Activated T-cell treated with anti-CD3 and anti-CD28 coated beads for 48 hours (primary cell): ENCODE results near the gene SLC9A6.

Experiments
- DNase-seq: peaks from one replicate; pipeline ENCODE4 v3.0.0-alpha.2; 2020; ENCODE audit warnings: low read depth

The SLC9A6 gene

GRCh38 chrX:135985157-135985972, at the start of gene SLC9A6:
TSS of gene SLC9A6 (plus strand) at chrX:135985435. CDS start at chrX:135985659, 224 bp downstream.
- DNase-seq, result peak; percentile 63

DNA sequence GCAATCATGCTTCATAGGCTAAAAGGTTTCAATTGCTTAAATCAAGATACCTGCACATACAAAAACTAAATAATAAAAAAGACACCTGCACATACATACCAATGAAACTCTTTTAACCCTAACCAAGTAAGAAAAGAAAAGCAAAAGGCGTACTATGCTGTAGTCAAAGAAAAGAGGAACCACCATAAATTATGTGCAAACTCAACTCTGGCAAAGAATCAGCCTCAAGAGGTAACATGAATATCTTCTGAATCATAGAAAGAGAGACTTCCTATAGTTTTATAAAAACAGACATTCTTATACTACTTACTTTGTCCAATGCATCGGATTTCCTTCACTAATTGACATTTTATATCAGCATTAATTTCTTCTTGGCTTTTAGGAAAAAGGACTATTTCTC, 40.7 kb upstream of the SLC9A6 start:
- no peak for DNase-seq

GRCh38 chrX:135951291-135951690, 33.9 kb upstream of the SLC9A6 start:
- no peak for DNase-seq

GRCh38 chrX:135973025-135973547, 12.1 kb upstream of the SLC9A6 start:
- no peak for DNase-seq

DNA sequence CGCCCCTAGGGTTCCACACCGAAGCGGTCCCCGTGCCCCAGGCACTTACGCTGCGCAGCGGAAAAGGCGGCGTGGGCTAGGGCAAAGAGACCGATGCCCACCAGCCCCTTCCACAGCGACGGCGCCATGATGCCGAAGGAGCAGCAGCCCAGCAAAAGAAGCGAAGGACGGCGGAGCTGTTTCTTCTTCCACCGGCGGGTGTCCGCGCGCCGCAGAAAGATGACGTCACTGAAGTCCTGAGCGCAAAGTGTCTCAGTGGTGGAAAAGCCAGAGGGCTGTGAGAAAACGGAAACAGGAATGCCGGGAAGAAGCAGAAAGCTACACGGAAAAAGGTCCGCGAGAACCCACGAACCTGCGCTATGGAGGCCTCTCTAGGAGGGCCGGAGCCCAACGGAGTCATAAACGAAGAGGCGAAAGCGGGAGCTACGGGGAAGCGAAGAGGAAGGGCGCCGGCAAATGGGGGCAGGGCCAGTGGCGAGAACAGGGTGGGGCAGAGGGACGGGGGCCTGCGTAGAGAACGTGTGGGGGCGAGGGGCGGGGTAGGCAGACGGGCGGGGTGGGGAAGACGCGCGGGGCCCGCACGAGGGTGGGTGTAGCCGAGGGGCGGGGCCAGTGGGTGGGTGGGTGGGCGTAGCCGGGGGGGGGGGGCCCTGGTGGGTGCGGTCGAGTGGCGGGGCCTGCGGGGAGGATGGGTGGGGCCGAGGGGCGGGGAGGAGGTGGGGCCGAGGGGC, 11.5 kb upstream of the SLC9A6 start, which contains the start of gene MMGT1:
Gene MMGT1, minus strand, starts transcription at position 441 of the 731 bp plus-strand sequence. Its CDS starts 313 bp downstream, at position 128.
- peak; percentile 73 for DNase-seq

DNA sequence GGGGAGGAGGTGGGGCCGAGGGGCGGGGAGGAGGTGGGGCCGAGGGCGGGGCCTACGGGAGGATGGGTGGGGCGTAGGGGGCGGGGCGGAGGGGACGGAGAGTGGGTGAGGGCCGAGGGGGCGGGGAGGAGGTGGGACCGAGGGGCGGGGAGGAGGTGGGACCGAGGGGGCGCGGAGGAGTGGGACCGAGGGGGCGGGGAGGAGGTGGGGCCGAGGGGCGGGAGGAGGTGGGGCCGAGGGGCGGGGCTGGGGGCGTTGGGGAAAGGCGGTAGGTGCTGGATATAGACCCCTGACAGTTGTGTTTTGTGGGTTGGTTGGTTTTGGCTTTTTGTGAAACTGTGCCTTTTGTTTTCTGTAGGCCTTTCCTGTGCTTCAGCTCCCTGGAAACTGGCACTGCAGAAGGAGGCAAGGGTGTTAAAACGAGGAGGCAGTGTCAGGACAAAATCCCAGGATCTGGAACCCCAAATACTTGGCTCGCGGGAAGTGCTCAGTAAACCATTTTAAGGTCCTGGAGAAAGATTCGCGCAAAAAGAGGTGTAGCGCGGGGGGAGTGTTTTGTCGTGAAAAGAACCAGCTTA, 10.9 kb upstream of the SLC9A6 start:
- peak; percentile 33 for DNase-seq

- DNase-seq, result no peak
Observed at GRCh38 chrX:135975421-135975820, 9.8 kb upstream of the SLC9A6 start.

DNA sequence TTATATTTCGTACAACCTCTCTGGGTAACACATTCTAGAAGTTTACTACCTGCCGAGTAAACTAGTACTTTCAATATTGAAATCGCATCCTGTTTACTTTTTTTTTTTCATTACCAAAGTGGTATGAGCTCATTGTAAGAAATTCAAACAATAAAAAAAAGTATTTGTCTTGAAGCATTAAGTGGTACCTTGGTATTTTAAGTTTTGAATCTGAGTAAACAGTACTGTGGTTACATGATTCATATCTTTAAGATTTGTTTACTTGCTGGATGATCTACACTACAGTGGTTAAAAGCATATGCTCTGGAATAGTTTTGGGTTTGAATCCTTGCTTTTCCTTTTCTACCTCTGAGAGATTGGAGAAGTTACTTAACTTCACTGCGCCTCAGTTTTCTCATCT, 7.6 kb upstream of the SLC9A6 start:
- DNase-seq, result no peak

GRCh38 chrX:135981010-135981409, 4.2 kb upstream of the SLC9A6 start:
- DNase-seq, result no peak

DNA sequence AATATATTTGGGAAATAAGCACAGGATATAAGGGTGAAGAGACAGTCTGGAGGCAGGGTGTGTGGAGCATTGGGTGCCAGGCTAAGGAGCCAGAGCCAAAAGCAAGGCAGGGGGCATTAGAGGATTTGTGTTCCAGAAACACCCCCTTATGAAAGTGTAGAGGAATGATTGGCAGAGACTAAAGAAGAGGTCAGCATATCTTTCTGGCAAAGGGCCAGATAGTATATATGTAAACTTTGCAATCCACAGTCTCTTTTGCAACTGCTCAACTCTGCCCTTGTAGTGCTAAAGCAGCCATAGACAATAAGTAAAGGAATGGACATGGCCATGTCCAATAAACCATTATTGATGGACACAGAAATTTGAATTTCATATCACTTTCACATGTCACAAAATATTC, 3.6 kb upstream of the SLC9A6 start:
- no peak for DNase-seq

DNA sequence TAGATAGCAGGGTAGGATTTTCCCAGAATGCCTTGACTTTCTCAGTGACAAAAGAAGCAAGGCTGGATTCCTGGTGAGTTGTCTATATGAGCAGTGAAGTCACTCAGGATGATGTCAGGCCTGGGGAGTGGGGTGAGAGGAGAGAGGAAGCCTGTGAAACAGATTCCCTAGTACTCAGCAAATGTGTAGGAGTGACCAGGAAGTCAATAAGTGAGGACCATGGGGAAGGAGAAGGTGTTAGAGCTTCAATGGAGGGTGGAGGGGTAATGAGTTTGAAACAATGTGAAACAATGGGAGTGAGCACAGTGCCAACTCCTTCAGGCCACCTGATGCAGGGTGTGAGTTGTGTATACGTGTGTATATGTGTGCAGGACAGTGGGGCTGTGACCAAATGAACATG, 2.4 kb upstream of the SLC9A6 start:
- DNase-seq, result no peak

DNA sequence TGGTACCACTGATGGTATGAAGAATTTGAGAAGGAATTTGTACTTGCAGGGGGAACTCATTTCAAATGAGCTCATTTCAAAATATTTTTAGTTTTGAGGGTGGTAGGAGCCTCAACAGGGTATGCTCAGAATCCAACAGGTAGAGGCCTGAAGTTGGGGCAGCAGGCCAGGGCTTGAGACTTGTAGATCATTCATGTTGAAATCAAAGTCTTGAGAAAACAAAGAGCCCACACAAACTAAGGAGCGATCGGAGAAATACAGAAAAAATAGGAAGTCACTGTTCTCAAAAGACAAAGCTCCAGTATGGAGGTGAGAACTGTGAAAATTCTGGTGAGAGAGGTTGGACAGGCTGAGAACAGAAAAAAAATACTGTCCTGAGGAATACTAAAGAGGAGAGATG, 979 bp upstream of the SLC9A6 start:
- DNase-seq, result no peak

- DNase-seq, result no peak
Observed at GRCh38 chrX:135984791-135985156, 461 bp upstream of the SLC9A6 start.

DNA sequence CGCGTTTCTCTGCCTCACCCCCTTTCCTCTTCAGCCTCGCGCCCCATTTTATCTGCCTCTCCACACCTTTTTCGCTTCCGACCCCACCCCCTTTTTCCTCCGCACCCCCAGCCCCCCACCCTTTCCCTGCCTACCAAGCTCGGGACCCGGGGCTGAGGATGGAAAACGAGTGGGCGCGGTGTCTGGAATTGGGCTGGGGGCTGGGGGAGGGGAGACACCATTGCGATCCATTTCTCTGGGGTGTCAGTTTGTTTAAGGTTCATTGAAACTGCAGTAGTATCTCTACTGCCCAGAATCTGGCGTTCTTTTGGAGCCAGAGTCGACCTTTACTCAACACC, 707 bp downstream of the SLC9A6 start:
- no peak for DNase-seq

DNA sequence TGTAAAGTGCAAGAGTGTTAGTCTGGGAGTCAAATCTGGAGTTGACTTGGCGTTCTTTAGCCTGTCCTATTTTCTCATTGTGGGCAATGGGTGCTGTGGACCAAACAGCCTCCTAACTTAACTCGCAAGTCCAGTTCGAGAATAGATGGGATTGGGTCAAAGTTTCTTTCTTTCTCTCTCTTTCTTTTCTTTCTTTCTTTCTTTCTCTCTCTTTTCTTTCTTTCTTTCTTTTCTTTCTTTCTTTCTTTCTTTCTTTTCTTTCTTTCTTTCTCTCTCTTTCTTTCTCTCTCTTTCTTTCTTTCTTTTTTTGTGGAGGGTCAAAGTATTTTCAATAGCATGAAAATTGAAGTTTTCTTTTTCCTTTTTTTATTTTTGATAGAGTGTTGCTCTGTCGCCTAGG, 3.0 kb downstream of the SLC9A6 start:
- no peak for DNase-seq

- DNase-seq, result no peak
Observed at GRCh38 chrX:136015016-136015415, 29.8 kb downstream of the SLC9A6 start.

- no peak for DNase-seq
Observed at GRCh38 chrX:136016881-136017280, 31.6 kb downstream of the SLC9A6 start.

- DNase-seq, result no peak
Observed at GRCh38 chrX:136019226-136019625, 34.0 kb downstream of the SLC9A6 start.

GRCh38 chrX:136021160-136021559, 35.9 kb downstream of the SLC9A6 start:
- DNase-seq, result no peak

DNA sequence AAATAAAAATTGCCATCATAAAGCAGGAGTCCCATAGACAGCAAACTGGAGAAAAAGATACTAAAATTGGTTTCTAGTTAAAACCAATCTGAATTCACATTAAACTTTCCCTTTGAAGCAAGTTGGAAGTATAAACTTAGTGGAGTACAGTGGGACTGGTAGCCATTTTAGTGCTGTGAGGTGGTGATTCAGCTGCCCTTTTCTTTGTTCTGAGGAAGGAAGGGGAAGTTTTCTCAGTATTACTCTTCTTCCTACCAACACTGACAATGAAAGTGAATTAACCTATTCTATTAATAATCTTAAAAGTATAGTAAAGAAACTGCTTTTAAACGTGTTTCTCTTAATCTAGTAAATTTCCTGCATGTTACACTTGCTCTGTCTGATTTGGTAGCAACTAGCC, 36.7 kb downstream of the SLC9A6 start:
- no peak for DNase-seq

DNA sequence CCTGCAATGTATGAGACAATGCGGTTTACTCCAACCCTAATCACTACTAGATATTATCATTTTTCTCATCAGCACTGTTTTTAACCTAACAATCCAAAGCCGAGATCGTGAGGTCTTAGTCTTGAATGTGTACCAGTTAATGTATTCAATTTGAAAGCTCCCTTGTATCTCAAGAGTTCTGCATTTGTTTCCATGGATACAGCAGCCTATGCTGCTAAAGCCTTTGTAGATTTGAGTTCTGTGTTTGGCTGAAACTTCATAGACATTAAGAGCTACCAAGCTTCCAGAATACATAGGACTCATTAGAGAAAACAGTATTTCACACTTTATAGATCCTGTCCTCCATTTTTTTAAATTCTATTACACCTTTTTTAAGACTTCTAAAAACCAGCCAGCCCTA, 39.9 kb downstream of the SLC9A6 start:
- no peak for DNase-seq

- DNase-seq, result no peak
Observed at GRCh38 chrX:136028383-136028984, 43.2 kb downstream of the SLC9A6 start.

DNA sequence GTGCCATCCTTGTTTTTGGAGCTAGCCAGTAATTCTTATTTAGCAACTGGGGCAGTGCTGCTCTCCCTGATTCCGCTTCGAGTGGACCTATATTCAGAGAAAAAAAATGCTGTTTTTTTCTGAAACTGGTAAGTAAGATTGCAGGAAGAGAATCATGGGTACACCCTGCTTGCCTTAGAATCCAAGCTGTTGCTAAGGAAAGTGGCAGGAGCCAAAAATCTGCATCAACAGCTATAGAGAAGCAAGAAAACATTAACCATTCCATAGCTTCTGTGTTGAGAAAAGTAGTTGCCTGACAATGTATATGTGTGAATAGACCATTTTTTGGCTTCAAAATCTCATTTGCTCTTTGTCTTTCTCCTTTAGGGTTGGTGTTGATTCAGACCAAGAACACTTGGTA, 44.5 kb downstream of the SLC9A6 start:
- no peak for DNase-seq
